Left hindlimb (tissue), 1 donor: ENCODE results near the gene IL31.

Experiments
- DNase-seq: peaks from one replicate; pipeline ENCODE4 v3.0.0-alpha.2; 2018

IL31 gene

DNA sequence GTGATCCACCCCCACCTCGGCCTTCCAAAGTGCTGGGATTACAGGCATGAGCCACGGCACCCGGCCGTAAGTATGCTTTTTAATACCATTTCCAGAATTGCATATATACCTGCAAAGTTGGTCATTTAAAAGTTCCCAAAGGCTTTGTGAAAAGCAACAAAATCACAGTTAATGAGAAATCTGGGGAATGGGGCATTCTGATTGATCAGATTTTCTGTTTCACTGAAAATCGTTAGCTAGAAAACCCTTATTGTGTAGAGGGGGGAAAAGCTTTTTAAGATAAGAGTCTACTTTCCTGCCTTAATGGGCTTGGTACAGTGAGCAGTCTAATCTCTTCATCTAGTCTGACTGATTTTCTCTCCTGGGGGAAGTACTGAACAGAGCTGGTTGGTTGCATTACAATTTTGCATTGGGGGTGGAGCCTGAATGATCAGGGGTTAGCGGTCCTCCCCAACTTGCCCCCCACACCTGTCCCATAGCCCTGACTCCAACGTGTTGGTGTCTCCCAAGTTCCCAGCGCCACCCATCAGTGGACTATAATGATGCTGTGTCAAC is 23.8 kb downstream of the IL31 start:
- no peak for DNase-seq

DNA sequence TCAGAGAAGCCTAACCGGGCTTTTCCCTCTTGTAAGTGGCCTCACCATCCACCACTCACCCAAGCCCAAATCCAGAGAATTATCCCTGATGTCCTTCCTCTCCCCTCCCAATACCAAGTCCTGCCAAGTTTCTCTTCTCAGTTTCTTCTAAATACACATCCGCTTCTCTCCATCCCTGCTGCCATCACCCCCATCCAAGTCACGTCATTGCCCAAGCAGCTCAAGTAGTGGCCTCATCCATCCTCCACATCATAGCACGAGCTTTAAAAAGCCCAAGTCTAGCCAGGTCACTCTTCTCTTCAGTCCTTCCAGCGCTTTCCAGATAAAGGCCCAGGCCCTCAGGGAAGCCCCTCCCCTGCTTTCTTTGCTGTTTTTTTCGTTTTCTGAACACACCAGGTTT is 25.4 kb downstream of the IL31 start:
- no peak for DNase-seq

DNA sequence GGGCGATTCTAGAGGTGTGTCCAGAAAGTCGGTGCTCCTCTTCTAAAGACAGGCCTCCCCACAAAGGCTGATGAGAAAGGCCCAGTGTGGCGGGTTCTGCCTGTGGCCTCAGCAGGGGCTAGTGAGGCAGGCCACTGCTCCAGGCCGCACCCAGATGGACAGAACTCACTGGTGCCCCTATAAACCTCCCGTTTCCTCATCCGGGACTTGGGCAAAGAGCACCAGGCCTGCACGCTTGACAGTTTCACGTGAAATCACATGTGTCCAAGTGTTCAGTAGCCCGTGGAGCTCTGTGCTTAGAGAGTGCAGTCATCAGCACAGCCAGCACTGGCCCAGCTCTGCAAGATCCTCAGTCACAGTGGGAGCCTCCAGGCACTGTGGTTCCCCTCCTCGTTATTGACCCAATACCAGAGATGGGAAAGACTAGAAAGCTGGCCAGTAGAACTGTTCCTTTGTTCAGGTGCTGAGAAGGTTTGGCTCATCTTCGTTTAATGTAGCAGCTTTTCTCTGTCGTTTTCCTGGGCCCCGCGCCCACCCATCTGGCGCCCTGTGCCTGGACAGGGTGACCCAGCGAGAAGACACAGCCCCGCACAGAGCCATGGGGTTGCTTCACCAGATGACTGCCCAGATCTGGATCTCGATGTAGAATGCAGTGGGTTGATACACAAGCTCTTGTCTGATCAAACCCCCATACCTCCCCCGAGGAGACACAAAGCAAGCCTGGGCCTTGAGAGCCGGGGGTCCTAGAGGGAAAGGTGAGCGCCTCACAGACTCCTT is 26.3 kb downstream of the IL31 start:
- no peak for DNase-seq

DNA sequence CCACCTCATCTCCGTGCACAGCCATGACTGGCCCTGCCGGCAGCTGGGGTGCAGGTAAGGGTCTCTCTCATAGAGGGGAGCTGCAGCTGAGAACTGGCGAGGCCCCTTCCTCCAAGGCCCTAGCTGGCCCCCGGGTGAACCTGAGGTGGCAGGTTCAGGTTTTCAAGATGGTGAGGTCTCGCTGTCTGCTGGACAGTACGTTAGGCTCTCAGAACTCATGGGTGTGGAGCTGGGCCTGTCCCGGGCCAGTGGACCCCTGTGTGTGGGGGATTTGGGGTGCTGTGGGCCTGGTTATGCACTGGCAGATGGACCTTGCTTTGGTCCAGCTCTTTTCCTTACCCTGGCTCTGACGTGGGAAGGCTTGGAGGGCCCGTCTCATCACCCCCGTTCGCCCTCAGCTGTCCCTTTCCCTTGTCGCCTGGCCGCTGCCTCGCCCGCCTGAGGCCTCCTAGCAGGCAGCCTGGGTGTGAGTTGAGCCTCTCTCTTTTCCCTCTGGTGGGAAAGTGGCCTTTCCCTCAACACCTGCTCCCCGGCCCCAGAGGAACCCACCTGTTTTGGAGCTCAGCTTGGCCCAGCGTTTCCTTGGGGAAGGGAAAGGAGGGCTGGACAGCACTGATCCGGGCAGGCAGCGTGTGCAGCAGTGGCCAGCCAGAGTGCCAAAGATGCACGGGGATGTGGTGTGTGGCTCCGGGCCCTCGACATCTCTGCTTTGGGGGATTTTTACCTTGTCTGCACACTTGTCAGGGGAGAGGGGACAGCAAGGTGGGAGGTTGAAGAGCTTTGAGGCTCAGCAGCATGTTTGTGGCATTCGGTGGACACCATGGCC is 28.3 kb downstream of the IL31 start:
- DNase-seq: no peak

DNA sequence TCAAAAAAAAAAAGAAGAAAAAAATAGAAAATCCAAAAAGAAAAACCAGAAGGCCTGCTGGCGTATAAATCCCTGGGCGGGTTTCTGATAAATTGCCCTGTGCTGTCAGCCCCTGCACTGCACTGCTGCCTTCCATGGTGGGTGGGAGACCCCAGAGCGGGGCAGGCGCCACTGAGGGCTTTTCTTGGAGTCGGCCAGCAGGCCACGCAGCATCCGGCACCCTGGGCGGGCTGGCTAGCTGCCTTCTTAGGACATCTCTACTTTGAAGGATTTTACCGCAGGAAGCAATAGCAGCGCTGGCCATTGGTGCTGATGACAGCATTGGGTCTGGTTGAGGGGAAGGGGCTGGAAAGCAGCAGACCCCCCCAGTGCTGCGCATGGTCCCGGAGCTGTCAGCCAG is 29.1 kb downstream of the IL31 start:
- DNase-seq: no peak

DNA sequence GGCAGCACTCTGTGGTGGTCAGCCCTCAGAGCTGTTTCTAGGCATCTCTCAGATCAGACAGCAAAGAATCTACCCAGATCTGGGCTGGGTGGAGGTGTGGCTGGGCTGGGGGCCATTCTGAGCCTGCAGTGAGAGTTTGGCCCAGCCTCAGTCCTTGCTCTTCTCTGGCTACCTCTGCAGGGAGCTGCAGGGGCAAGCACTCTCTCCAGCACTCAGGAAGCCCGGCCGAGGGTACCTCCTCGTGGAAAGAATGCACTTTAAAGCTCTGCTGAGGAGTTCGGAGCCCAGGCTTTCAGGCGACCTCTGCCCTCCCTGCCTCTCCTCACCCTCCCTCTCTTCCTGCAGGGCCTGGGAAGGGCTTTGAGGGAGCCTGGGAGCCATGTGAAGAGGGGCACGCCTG is 31.2 kb downstream of the IL31 start:
- DNase-seq: no peak

DNA sequence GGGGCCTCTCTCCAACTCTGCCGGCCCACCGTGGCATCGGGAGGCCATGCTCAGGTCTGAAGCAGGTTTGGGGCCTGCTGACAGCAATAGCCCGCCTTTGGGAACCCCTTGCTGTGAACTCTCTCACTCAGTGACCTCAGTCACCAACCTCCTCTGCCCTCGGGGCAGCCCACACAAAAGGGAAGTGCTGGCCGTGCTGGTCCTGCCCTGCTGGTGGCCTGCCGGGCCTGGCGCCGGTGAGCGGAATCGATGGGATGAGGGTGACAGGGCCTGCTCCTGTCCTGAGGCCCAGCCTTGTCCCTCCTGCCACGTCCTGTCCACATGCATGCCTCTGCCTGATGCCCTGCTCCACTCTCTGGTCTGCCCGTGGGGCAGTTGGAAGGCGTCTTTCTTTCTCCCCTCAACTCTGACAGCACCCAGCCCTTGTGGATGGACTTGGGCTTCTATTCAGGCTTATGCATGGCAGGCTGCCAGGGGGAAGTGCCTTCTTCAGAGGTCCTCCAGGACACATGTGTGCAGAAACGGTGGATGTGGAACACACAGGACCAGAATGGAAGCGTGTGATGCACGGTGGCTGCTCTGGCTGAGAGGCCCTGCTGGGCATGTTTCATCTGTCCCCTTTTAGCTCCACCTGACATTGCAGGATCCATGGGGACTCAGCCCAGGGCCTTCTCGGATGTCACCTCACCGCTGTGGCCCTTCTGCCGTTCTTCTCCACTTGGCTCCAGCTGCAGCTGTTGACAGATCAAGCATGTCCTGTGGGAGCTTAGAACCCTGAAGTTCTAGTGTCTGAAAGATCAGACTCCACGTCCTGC is 31.9 kb downstream of the IL31 start:
- no peak for DNase-seq

DNA sequence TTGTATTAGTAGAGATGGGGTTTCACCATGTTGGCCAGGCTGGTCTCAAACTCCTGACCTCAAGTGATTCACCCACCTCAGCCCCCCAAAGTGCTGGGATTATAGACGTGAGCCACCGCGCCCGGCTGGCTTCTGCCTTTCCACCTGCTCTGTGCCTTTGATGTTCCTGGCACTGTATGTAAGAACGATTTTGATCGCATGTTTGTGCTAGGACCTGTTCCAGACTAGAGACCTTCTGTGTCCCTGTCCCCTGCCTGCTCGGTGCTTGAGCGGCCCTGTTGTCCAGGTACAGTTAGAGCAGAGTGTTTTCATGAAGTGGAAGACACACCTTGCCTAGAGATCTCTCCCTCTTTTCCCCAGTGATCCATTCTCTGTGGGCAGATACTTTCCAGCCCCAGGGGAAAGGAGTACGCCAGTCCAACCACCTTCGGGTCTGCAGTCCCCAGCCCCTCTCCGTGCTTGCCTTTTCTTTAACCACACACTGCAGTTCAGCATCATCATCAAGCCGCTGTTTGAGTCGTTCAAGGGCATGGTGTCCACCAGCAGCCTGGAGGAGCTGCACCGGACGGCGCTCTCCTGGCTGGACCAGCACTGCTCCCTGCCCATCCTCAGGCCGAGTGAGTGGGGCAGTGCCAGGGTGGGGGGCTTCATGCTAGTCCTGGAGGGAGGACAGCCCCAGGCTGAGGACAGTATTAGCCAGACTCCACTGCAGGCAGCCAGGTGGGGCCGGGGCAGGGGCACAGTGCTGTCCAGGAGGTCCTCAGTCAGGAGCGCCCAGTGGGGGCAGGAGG is 33.4 kb downstream of the IL31 start:
- no peak for DNase-seq

DNA sequence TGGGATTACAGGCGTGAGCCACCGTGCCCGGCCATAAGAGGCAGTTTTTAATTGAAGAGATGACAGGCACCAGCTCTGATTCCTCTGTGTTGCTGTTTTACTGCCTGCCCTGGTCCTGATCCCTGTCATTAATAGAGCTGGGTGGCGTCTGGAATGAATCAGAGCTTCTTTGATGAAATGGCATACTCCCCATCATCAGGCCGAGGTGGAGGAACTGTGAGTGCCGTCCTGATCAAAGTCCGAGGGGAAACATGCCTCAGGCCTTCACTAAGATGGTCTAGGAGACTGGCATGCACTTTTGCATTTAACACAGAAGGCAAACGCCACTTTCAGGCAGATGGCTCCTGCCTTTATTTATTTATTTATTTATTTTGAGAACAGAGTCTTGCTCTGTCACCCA is 34.1 kb downstream of the IL31 start:
- no peak for DNase-seq

DNA sequence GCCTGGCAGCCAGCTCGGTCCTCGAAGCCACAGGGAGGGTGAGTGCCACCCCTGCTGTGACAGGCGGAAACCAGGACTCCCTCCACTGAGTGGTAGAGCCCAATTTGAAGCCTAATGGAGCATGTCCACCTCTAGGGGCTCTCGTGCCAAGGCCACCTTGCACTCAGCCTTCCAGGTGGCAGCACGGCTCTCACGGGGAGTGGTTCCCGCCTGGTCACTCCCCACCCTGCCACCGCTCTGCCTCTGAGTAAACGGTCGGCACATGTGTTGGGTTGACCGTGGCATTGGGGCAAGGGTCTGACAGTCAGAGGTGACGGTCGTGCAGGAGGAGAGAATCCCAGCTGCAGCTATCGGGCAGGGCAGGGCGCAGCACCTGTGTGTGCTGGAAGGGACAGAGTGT is 34.8 kb downstream of the IL31 start:
- DNase-seq: no peak

DNA sequence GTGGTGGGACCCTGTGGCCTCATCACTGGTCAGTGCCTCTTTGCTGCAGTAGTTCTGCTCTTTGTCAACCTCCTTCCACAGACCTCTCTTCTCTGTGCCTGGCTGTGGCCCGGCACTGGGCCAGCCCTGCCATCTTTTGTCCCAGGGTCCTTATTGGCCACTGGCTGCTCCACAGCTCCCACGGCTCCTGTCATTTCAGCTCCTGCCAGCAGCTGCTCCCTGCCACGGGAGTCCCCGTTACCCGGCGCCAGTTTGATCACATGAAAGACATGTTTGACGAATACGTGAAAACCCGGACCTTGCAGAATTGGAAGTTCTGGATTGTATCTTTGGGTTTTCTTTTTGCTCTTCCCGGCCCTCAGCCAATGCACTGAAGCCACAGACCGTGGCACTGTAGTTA is 35.4 kb downstream of the IL31 start:
- DNase-seq: no peak

DNA sequence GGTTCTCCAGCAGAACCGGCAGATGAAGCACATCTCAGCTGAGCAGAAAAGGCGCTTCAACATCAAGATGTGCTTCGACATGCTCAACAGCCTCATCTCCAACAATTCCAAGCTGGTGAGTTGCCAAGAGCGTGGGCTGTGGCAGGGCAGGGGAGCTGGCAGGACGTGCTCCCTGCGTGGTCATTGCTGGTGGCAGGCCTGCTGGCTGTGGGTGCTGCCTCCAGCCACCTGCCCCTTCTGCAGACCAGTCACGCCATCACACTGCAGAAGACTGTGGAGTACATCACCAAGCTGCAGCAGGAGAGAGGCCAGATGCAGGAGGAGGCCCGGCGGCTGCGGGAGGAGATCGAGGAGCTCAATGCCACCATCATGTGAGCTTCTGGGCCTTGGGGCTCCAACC is 35.8 kb downstream of the IL31 start:
- DNase-seq: no peak

DNA sequence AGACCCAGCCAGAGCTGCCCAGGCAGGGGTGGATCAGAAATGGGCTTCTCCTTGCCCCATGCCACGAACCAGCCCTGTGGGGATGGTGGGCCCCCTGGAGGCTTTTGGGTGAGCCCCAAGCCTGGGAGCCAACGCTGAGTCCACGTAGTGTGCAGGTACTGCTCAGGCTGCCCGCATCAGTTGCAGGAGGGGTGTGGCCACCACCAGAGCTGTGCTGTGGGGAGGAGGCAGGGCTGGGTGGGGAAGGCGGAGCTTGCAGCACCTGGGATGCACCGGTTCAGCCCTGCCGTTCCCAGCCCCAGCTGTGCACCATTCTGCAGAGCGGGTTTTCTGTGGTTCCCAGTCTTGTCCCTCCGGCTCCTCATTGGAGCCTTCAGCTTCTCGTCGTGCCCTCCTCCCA is 36.3 kb downstream of the IL31 start:
- DNase-seq: no peak

DNA sequence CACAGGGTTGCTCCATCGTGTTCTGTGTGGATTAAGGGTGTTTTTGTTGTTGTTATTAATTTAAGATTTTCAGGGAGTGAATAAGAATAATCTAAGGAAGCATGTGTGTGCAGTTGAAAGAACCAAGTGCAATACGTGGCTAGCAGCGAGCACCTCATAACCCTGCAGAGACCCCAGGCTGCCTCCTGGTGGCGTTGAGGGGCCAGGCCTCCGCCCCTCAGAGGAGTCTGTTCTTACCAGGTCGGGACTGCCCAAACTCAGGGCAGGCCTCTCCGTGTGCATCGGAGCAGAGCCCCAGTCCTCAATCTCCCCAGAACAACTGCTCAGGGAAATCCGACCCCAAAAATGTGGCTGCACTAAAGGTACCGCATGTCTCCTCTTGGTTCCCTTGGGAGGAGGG is 36.8 kb downstream of the IL31 start:
- DNase-seq: no peak

DNA sequence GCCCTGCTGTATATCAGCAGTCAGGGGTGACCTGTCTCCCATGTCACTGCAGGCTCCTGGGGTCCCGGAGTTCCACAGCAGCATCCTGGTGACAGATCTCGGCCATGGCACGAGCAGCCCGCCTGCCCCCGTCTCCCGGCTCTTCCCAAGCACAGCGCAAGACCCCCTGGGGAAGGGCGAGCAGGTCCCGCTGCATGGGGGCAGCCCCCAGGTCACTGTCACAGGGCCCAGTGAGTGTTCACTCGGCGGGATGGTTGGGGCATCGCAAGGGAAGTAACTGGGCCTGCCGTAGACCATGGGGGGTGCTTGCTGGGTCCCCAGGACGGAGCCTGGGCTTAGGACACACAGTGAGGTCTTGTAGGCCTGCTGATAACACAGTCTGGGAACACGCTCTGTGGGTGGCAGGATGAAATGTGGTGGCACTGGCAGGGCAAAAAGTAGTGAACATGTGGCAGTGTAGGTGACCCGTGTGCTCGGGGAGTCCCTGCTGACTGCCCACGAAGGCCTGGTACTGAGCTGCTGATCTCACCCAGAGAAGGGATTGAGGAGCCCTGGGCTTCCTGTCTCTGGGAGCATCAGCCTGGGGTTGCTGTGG is 38.5 kb downstream of the IL31 start:
- DNase-seq: no peak

DNA sequence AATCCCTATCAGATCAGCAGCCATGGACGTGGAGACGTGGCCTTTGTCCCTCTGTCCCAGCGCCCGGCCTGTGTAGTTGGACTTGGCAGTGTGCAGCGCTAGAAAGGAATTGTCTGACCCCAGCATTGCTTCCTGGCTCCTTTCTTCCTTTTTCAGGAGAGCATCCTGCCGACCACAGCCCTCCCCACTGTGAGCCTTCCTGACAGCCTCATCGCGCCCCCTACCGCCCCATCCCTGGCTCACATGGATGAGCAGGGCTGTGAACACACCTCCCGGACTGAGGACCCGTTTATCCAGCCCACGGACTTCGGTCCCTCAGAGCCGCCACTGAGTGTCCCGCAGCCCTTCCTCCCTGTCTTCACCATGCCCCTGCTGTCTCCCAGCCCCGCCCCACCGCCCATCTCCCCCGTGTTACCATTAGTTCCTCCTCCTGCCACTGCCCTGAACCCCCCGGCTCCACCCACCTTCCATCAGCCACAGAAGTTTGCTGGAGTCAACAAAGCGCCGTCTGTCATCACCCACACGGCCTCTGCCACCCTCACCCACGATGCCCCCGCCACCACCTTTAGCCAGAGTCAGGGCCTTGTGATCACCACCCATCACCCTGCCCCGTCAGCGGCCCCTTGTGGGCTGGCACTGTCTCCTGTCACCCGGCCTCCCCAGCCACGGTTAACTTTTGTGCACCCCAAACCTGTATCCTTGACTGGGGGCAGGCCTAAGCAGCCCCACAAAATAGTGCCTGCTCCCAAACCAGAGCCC is 40.6 kb downstream of the IL31 start:
- no peak for DNase-seq

DNA sequence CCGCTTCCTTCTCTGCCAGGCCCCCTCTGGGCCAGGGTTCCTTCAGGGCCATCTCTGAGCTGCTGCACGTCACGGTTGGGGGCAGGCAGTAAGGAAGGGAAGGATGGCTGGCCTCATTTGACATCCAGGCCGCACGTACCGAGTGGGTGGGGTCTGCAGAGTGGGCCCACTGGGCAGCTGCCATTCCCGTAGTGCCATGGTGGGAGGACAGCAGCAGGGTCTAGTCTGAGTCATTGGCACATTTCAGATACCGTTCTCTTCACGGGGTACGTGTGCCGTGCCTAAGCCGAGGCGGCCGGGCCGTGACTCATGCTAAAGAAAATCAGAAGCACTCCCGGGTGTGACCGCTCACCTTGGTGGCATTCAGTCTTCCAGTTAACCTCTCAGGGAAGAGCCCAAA is 43.9 kb downstream of the IL31 start:
- DNase-seq: no peak

DNA sequence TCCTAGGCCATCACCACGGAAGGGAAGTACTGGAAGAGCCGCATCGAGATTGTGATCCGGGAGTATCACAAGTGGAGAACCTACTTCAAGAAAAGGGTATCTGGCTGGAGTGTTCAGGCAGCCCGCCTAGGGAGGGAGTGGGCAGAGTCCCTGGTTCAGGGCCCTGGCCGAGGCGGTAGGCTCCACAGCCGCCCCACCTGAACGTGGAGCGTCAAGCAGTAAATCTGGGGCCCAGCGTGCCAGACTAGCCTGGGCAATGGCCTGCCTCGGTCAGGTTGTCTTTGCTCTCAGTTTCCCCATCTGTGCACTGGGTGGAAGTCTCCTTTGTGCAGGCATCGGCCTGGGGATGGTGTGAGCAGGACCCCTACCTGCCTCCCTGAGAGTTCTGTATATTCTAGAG is 44.9 kb downstream of the IL31 start:
- DNase-seq: no peak

DNA sequence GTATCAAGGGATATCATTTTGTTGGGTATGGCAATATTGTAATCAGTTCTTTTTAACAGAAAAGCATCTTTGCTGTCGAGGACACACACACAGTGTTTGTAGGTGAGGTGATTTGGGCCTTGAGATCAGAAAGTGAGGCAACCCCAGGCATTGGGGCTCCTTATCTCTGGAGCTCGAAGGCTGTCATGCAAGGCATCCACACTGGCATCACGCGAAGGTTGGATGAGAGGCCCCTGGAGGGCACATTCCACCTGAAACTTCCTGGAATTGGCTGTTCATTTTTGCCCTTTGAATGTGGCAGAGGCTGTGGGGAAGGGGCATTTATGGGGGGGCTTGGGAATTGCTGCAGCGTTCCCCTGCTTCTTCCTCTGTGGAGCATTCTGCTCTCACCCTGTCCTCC is 45.5 kb downstream of the IL31 start:
- DNase-seq: no peak

DNA sequence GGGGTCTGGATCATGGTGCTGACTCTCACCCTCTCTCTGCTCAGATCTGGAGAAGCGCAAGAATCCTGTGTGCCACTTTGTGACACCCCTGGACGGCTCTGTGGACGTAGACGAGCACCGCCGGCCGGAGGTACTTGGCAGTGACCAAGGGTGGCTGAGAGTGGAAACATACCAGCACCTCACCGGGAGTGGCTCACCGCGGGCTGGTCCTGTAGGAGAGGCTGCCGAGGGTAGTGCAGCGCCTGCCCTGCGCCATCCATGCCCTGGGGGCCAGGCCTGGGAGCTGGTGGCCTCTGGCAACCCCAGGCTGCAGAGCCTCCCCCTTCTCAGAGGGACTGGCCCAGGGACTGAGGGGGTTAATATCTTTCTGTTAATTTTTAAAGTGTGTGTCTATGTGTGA is 46.2 kb downstream of the IL31 start:
- DNase-seq: no peak
